ENCODE measurements around the gene KLK15.

GRCh38 chr19:50778906-50779430, 54.4 kb downstream of the KLK15 start:
- TF ChIP-seq POLR2A (IDR thresholded peaks at IDR 0.05; ENCODE audit: low read depth, low read length) (no peak), GATA2 (IDR thresholded peaks at IDR 0.05; ENCODE audit: insufficient read depth, insufficient read length, low read depth, low read length) (no peak), MAX (IDR thresholded peaks at IDR 0.05; ENCODE audit: insufficient read depth, insufficient read length) (no peak), CTCF (IDR thresholded peaks at IDR 0.05; ENCODE audit: extremely low read depth in 1 of 2, insufficient read depth in 1 of 2, low read depth in 1 of 2, low read length in 2 of 2) (no peak), POLR2AphosphoS5 (IDR thresholded peaks at IDR 0.05; ENCODE audit: insufficient read depth, low read depth, low read length) (no peak), EZH2 (IDR thresholded peaks at IDR 0.05; ENCODE audit: borderline replicate concordance, low read depth, low read length, severe bottlenecking) (no peak), FOS (IDR thresholded peaks at IDR 0.05; ENCODE audit: borderline replicate concordance, insufficient read depth, low read length) (no peak), JUN (IDR thresholded peaks at IDR 0.05; ENCODE audit: borderline replicate concordance, insufficient read depth, insufficient read length, low read depth) (no peak), MYC (IDR thresholded peaks at IDR 0.05; ENCODE audit: low read depth, low read length) (no peak)

All from endothelial cell of umbilical vein (primary cell).